Left ventricle myocardium superior (tissue), 1 donor: Measurements from ENCODE around the gene SRP68. TPM values are rescaled to one million over a fixed set of nuclear protein-coding genes. Genes with fewer than 3 reads are reported as not detected.

Source experiments
- ATAC-seq: fragments of 200-7000 bp; cut with Tn5 transposase; one replicate; pipeline ENCODE4 v1.9.1; 2020; ENCODE audit warnings: mild to moderate bottlenecking, moderate library complexity
- DNase-seq: peaks from one replicate; pipeline ENCODE4 v3.0.0-alpha.2; 2020
- intact Hi-C: fragments of 100-400 bp; cut with micrococcal nuclease; formaldehyde crosslinking; loops from one replicate; pipeline ENCODE4 v1.11.0; 2022
- long read RNA-seq: library from polyadenylated mRNA; unstranded; transcript quantifications from one replicate; pipeline ENCODE4 v2.0.0, GENCODE V29; 2021
- total RNA-seq: library from RNA; stranded (reverse); fragmentation: NEBNext Ultra II Directional; extraction: Animal tissue kit (Norgen Biotek cat#: 25700); gene quantifications from one replicate; pipeline ENCODE4 v1.2.1, GENCODE V29; 2021
- donor health status: DM: no; HTN: yes; CAD: no; lungs with severe emphysema.

Gene SRP68
- 66.1 TPM for total RNA-seq
- long read RNA-seq, transcript SRP68-201 (16 exons, 2,649 nt) = major isoform, 145 of 170 reads
- long read RNA-seq, partial matches to known transcripts = 15 of 170 reads
- long read RNA-seq, other reads (novel, unspliced or antisense) = 10 of 170 reads

- DNase-seq = peak; percentile 95
- intact Hi-C loops = no loop called here
- peak; percentile 100 for ATAC-seq
Measured at GRCh38 chr17:76072148-76072858, at the start of gene SRP68. SRP68 (minus strand) TSS chr17:76072517; CDS start chr17:76072491, 26 bp downstream.

- intact Hi-C loops = no loop called here
- peak; percentile 53 for ATAC-seq
- DNase-seq = peak; percentile 53
Measured at GRCh38 chr17:76121932-76122430, 49.7 kb upstream of the SRP68 start.

- ATAC-seq (no peak), DNase-seq (no peak)
- intact Hi-C loops = no loop called here
Measured at GRCh38 chr17:76120658-76121008, 48.3 kb upstream of the SRP68 start.

- ATAC-seq (no peak), DNase-seq (no peak)
- intact Hi-C loops = no loop called here
Measured at GRCh38 chr17:76119409-76120371, 47.4 kb upstream of the SRP68 start.

- no peak for ATAC-seq
- intact Hi-C loops = no loop called here
- DNase-seq = no peak
Measured at GRCh38 chr17:76115138-76115754, 42.9 kb upstream of the SRP68 start.

- ATAC-seq (no peak), DNase-seq (no peak)
- intact Hi-C loops = no loop called here
Measured at GRCh38 chr17:76111956-76112355, 39.6 kb upstream of the SRP68 start.

- ATAC-seq = no peak
- DNase-seq = no peak
- intact Hi-C loops = no loop called here
Measured at GRCh38 chr17:76107509-76107908, 35.2 kb upstream of the SRP68 start.

- ATAC-seq = no peak
Measured at GRCh38 chr17:76106703-76107102, 34.4 kb upstream of the SRP68 start.

GRCh38 chr17:76104896-76105231 is 32.5 kb upstream of the SRP68 start:
- ATAC-seq (no peak), DNase-seq (no peak)
- intact Hi-C loops = no loop called here

More at GRCh38 chr17:76106703-76107102, 34.4 kb upstream of the SRP68 start:
- intact Hi-C loops = no loop called here
- no peak for DNase-seq

GRCh38 chr17:76104140-76104895 is 32.0 kb upstream of the SRP68 start:
- intact Hi-C loops = no loop called here
- no peak for ATAC-seq
- no peak for DNase-seq

- ATAC-seq = peak; percentile 99
- peak; percentile 95 for DNase-seq
- intact Hi-C loops = no loop called here
Measured at GRCh38 chr17:76103274-76104139, 31.2 kb upstream of the SRP68 start, which contains the start of gene EXOC7. EXOC7 (minus strand) TSS chr17:76103787; CDS start chr17:76103692, 95 bp downstream.

GRCh38 chr17:76102944-76103273 is 30.6 kb upstream of the SRP68 start:
- no peak for DNase-seq
- intact Hi-C loops = no loop called here
- no peak for ATAC-seq

GRCh38 chr17:76097716-76098295 is 25.5 kb upstream of the SRP68 start:
- DNase-seq = no peak
- intact Hi-C loops = no loop called here
- ATAC-seq = peak; percentile 53

- ATAC-seq = no peak
- no peak for DNase-seq
- intact Hi-C loops = no loop called here
Measured at GRCh38 chr17:76095943-76096342, 23.6 kb upstream of the SRP68 start.

GRCh38 chr17:76094046-76094445 is 21.7 kb upstream of the SRP68 start:
- no peak for DNase-seq
- intact Hi-C loops = no loop called here
- ATAC-seq = no peak

- DNase-seq (no peak), ATAC-seq (no peak)
- intact Hi-C loops = no loop called here
Measured at GRCh38 chr17:76092526-76093413, 20.5 kb upstream of the SRP68 start.
